Neuronal stem cell (in vitro differentiated cells): ENCODE measurements around the gene IRS1.

Source experiments
- DNase-seq: peaks from one replicate; pipeline ENCODE4 v3.0.0-alpha.2; 2013; ENCODE audit warnings: low spot score
- H2AFZ ChIP-seq: one replicate; pipeline ENCODE4 v1.6.1; 2013; ENCODE audit warnings: mild to moderate bottlenecking, low read length, inconsistent platforms
- H2AK5ac ChIP-seq: 2 replicates; pipeline ENCODE4 v1.6.1; 2013; ENCODE audit warnings: low read depth, mild to moderate bottlenecking, inconsistent platforms, low read length, moderate library complexity, mixed read lengths
- H2BK120ac ChIP-seq: 2 replicates; pipeline ENCODE4 v1.6.1; 2013; ENCODE audit warnings: low read depth, mild to moderate bottlenecking, inconsistent platforms, low read length, moderate library complexity, mixed read lengths
- H2BK12ac ChIP-seq: one replicate; pipeline ENCODE4 v1.6.1; 2013; ENCODE audit warnings: low read length, inconsistent platforms
- H2BK15ac ChIP-seq: 2 replicates; pipeline ENCODE4 v1.6.1; 2013; ENCODE audit warnings: mild to moderate bottlenecking, low read length, inconsistent platforms, mixed read lengths
- H2BK5ac ChIP-seq: one replicate; pipeline ENCODE4 v1.6.1; 2013; ENCODE audit warnings: inconsistent platforms, mild to moderate bottlenecking, low read length, moderate library complexity
- H3K14ac ChIP-seq: one replicate; pipeline ENCODE4 v1.6.1; 2013; ENCODE audit warnings: low read length, inconsistent platforms
- H3K18ac ChIP-seq: 2 replicates; pipeline ENCODE4 v1.6.1; 2013; ENCODE audit warnings: low read length, inconsistent platforms
- H3K23ac ChIP-seq: 2 replicates; pipeline ENCODE4 v1.6.1; 2013; ENCODE audit warnings: low read depth, mild to moderate bottlenecking, mixed read lengths, low read length, inconsistent platforms; ENCODE audit not compliant: poor library complexity
- H3K27ac ChIP-seq: replicated peaks from 3 replicates; pipeline ENCODE4 v1.5.1; 2013; ENCODE audit warnings: low read length, inconsistent platforms
- H3K27me3 ChIP-seq, 3 experiments: 2 replicates each; pipeline ENCODE4 v1.6.1; 2013; ENCODE audit warnings: low read length in 3 of 3, mild to moderate bottlenecking in 2 of 3, inconsistent platforms in 1 of 3, low read depth in 1 of 3, mixed read lengths in 1 of 3, moderate library complexity in 1 of 3; ENCODE audit not compliant: control insufficient read depth in 3 of 3, insufficient read depth in 3 of 3
- H3K36me3 ChIP-seq, 2 donors: replicated peaks in 1 of 2; 2 replicates each; pipeline ENCODE4 v1.6.1; 2013; ENCODE audit warnings: low read length in 2 of 2; ENCODE audit not compliant: control insufficient read depth in 2 of 2, insufficient read depth in 2 of 2
- H3K4ac ChIP-seq: 2 replicates; pipeline ENCODE4 v1.6.1; 2013; ENCODE audit warnings: inconsistent platforms, mild to moderate bottlenecking, low read length, moderate library complexity
- H3K4me1 ChIP-seq, 2 donors: 1 replicate in 1 of 2; 2 replicates in 1 of 2; pipeline ENCODE4 v1.6.1; 2013; ENCODE audit warnings: low read length in 2 of 2, low read depth in 1 of 2; ENCODE audit not compliant: control insufficient read depth in 2 of 2, insufficient read depth in 1 of 2
- H3K4me2 ChIP-seq: one replicate; pipeline ENCODE4 v1.6.1; 2013; ENCODE audit warnings: mild to moderate bottlenecking, low read length, inconsistent platforms; ENCODE audit not compliant: insufficient read depth, poor library complexity, severe bottlenecking
- H3K4me3 ChIP-seq, 2 donors: 2 replicates each; pipeline ENCODE4 v1.5.1; 2013; ENCODE audit warnings: low read length in 2 of 2, mild to moderate bottlenecking in 2 of 2, inconsistent platforms in 1 of 2, moderate library complexity in 1 of 2
- H3K79me1 ChIP-seq: one replicate; pipeline ENCODE4 v1.6.1; 2013; ENCODE audit warnings: low read depth, mild to moderate bottlenecking, inconsistent platforms, low read length, moderate library complexity
- H3K9ac ChIP-seq: one replicate; pipeline ENCODE4 v1.6.1; 2013; ENCODE audit warnings: mild to moderate bottlenecking, low read depth, low read length, inconsistent platforms; ENCODE audit not compliant: poor library complexity
- H3K9me3 ChIP-seq, 2 donors: replicated peaks in 1 of 2; 2 replicates each; pipeline versions ENCODE3 to v1.6.1; 2013; ENCODE audit warnings: low read length in 2 of 2, mild to moderate bottlenecking in 2 of 2, inconsistent platforms in 1 of 2, low read depth in 1 of 2, mixed read lengths in 1 of 2, moderate library complexity in 1 of 2; ENCODE audit not compliant: control insufficient read depth in 2 of 2, insufficient read depth in 1 of 2
- H4K8ac ChIP-seq: one replicate; pipeline ENCODE4 v1.6.1; 2013; ENCODE audit warnings: low read depth, mild to moderate bottlenecking, inconsistent platforms, low read length, moderate library complexity
- H4K91ac ChIP-seq: one replicate; pipeline ENCODE4 v1.6.1; 2013; ENCODE audit warnings: low read length, low read depth, mild to moderate bottlenecking, inconsistent platforms; ENCODE audit not compliant: poor library complexity
- WGBS, 2 donors: extraction: QIAGEN DNeasy Blood & Tissue Kit; methylation state at CpG; one replicate each; pipeline ENCODE4 v1.1.7; 2013; ENCODE audit warnings: missing lambda C conversion rate in 2 of 2, mixed read lengths in 1 of 2; ENCODE audit not compliant: insufficient read length in 2 of 2, insufficient replicate concordance in 1 of 2; ENCODE audit errors: extremely low coverage in 2 of 2; 5-methylcytosine and 5-hydroxymethylcytosine counted together

IRS1 gene

DNA sequence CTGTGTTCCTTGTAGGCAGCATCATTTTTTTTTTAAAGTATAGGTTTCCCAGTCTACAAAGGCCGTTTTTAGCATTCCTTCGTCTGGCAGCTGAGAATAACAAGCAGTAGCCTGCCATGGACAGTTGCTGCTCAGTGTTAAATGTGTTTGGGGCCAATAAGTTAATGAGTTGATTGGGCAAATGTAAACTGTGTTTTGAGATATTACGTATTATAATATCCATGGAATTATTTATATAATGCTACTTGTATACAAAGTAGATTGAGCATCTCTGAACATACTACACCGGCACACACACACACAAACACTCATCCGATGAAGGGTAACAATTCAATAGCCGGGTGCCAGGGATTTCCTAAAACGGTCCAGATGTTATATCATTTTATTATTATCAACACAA, 97.2 kb downstream of the IRS1 start:
- H3K23ac ChIP-seq: no peak overlapping the region
- H3K4me2 ChIP-seq: no peak overlapping the region
- no peak overlapping the region for H3K27ac ChIP-seq
- no peaks in the 10 kb centered on the region for H3K4me1 ChIP-seq
- no peak overlapping the region for H4K8ac ChIP-seq
- no peaks in the 10 kb centered on the region for H3K36me3 ChIP-seq
- H2AK5ac ChIP-seq: no peak overlapping the region
- no peak overlapping the region for H2BK5ac ChIP-seq
- H3K4me3 ChIP-seq: no peak overlapping the region
- no peak overlapping the region for H3K4ac ChIP-seq
- no peak overlapping the region for H4K91ac ChIP-seq
- no peak overlapping the region for H3K9ac ChIP-seq
- H3K14ac ChIP-seq: no peak overlapping the region
- H3K18ac ChIP-seq: no peak overlapping the region
- no peak overlapping the region for H2BK15ac ChIP-seq
- no peaks in the 10 kb centered on the region for H3K9me3 ChIP-seq
- DNase-seq: no peak
- H3K79me1 ChIP-seq: no peaks in the 10 kb centered on the region
- WGBS, 2 donors: no CpG with 5 or more reads among the region's 7 CpGs
- no peak overlapping the region for H2AFZ ChIP-seq
- no peaks in the 10 kb centered on the region for H3K27me3 ChIP-seq
- no peak overlapping the region for H2BK12ac ChIP-seq
- no peak overlapping the region for H2BK120ac ChIP-seq

DNA sequence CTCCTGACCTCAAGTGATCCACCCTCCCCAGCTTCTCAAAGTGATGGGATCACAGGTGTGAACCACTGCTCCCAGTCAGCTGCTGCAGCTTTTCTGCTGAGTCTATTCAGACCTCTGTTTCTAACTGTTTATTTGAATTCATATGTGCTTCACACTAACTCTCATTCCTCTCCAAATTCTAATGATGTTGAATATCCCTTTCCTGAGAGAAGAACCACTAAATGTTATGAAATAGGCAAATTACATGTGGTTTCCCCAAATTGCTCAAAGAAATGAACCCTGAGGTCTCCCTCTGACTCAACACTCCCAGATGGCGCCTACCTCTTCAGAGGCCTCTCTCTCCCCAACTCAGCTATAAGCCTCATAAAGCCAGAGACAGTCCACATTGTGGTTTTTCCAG, 98.6 kb downstream of the IRS1 start:
- H3K9me3 ChIP-seq: no peaks in the 10 kb centered on the region
- no peaks in the 10 kb centered on the region for H3K27me3 ChIP-seq
- H2AK5ac ChIP-seq: no peak overlapping the region
- H4K91ac ChIP-seq: no peak overlapping the region
- no peak overlapping the region for H3K27ac ChIP-seq
- H3K79me1 ChIP-seq: no peaks in the 10 kb centered on the region
- no peaks in the 10 kb centered on the region for H3K36me3 ChIP-seq
- H2BK5ac ChIP-seq: no peak overlapping the region
- no peak overlapping the region for H2BK15ac ChIP-seq
- H3K4ac ChIP-seq: no peak overlapping the region
- H3K4me2 ChIP-seq: no peak overlapping the region
- H3K4me1 ChIP-seq: no peaks in the 10 kb centered on the region
- H4K8ac ChIP-seq: no peak overlapping the region
- H3K4me3 ChIP-seq: no peak overlapping the region
- H2BK120ac ChIP-seq: no peak overlapping the region
- no peak overlapping the region for H2AFZ ChIP-seq
- H2BK12ac ChIP-seq: no peak overlapping the region
- DNase-seq: no peak
- H3K9ac ChIP-seq: no peak overlapping the region
- no peak overlapping the region for H3K18ac ChIP-seq
- no peak overlapping the region for H3K14ac ChIP-seq
- H3K23ac ChIP-seq: no peak overlapping the region
- WGBS, 2 donors: no CpG with 5 or more reads among the region's 1 CpG

- Histone ChIP-seq H3K9me3 (no peaks in the 10 kb centered on the region), H2BK120ac (no peak overlapping the region), H2BK12ac (no peak overlapping the region), H3K18ac (peak overlapping the region; percentile 23), H3K14ac (no peak overlapping the region), H3K4me3 (no peak overlapping the region), H3K23ac (no peak overlapping the region), H3K4me2 (no peak overlapping the region), H2BK15ac (no peak overlapping the region), H3K4me1 (peaks cover 0 to 2% of the 10 kb centered on the region in 2 donors), H3K9ac (no peak overlapping the region), H3K79me1 (no peaks in the 10 kb centered on the region), H4K8ac (no peak overlapping the region), H2BK5ac (no peak overlapping the region), H2AFZ (no peak overlapping the region), H3K27me3 (no peaks in the 10 kb centered on the region), H3K36me3 (no peaks in the 10 kb centered on the region), H2AK5ac (no peak overlapping the region), H3K27ac (no peak overlapping the region), H4K91ac (no peak overlapping the region), H3K4ac (no peak overlapping the region)
- no peak for DNase-seq
- no CpG with 5 or more reads among the region's 2 CpGs for WGBS, 2 donors
Observed at GRCh38 chr2:226699321-226699720, 100.3 kb downstream of the IRS1 start.

- no peak overlapping the region for H2BK15ac ChIP-seq
- H2BK120ac ChIP-seq: no peak overlapping the region
- no peak overlapping the region for H3K27ac ChIP-seq
- no peak overlapping the region for H3K4me2 ChIP-seq
- H3K14ac ChIP-seq: no peak overlapping the region
- no peak overlapping the region for H2BK5ac ChIP-seq
- no peak overlapping the region for H3K23ac ChIP-seq
- H3K27me3 ChIP-seq: no peaks in the 10 kb centered on the region
- no peak overlapping the region for H2AK5ac ChIP-seq
- H4K91ac ChIP-seq: no peak overlapping the region
- no peak overlapping the region for H3K18ac ChIP-seq
- no peak for DNase-seq
- no peak overlapping the region for H2AFZ ChIP-seq
- H3K4ac ChIP-seq: no peak overlapping the region
- H3K9me3 ChIP-seq: no peaks in the 10 kb centered on the region
- peaks cover 0 to 2% of the 10 kb centered on the region in 2 donors for H3K4me1 ChIP-seq
- no peak overlapping the region for H4K8ac ChIP-seq
- H2BK12ac ChIP-seq: no peak overlapping the region
- H3K79me1 ChIP-seq: no peaks in the 10 kb centered on the region
- no peak overlapping the region for H3K9ac ChIP-seq
- no peak overlapping the region for H3K4me3 ChIP-seq
- H3K36me3 ChIP-seq: no peaks in the 10 kb centered on the region
Observed at GRCh38 chr2:226698671-226699070, 100.9 kb downstream of the IRS1 start.
